HG03139 (cell line): Measurements from ENCODE around the gene IFFO2.
"Not testable (repeated sequence)": the region's sequence is repeated elsewhere in the genome, so short reads cannot be mapped to it uniquely, and the experiment has no call there.

Source experiments
- ATAC-seq: cut with Tn5 transposase; IDR thresholded peaks from one replicate; pipeline ENCODE4 v1.9.1; 2021; ENCODE audit not compliant: unreplicated experiment

The IFFO2 gene

DNA sequence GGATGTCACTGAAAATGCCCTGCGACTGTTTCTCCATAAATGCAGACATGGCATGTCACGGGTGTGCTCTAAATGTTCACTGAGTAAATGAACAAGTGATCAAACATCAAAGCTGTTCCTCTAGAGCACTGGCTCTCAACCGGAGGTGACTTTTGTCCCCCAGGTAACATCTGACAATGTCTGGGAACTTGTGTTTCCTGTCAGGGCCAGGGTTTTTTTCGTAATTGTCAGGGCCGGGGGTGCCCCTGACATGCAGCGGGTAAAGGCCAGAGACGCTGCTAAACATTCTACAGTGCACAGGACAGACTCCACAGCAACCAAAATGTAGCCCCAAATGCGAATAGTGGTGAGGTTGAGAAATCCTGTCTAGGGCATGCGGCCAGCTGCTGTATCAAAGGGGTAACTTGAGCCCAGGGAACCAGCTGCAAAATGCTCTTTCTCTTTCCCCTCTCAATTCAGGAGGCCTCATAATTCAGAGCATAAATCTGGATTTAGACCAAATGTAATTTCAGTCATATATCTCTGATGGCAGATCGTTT, 56.1 kb downstream of the IFFO2 start:
- no peak for ATAC-seq

DNA sequence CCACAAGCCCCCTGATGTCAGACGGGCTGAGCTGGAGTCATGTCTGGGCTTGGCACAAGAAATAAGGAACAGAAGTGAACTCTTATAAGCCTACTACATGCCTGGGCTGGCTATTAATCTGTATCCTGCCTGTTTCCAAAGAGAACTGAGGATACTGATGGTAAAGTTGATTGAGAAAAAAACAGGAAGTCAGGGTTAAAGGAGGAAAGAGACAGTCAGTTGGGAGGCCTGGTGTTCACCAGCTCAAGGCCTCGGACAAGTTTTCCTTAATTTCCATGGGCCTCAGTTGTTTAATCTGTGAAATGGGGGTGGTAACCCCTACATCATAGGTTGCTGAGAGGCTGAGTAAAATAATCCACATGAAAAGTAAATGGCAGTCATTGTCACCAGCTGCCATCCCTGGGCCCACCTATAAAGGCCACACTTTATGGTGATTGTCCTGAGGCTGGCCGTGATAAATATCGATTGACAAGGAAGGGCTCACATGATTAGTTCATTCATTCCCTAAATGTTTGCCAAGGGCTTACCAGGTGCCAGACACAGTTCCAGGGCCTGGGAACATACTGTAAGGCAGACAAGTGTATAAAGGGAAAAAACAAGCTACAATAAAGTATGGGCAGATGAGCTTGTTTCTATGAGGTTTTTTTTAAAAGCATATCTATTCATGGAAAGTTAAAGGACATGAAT, 57.0 kb downstream of the IFFO2 start:
- ATAC-seq, result no peak

GRCh38 chr1:18898567-18898966, 57.9 kb downstream of the IFFO2 start:
- ATAC-seq, result no peak

DNA sequence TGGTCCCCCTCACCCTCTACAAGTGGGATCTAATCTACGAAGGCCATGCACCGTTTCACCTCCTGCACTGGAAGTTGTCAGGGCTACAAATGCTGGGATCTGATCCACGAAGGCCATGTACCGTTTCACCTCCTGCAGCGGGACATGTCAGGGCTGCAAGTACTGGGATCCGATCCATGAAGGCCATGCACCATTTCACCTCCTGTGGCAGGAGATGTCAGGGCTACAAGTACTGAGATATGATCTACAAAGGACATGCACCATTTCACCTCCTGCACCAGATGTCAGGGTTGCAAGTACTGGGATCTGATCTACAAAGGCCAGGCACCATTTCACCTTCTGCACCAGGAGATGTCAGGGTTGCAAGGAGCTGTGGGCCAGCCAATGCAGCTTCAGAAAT, 61.2 kb downstream of the IFFO2 start:
- ATAC-seq, result no peak

GRCh38 chr1:18893120-18893519, 63.4 kb downstream of the IFFO2 start:
- no peak for ATAC-seq

DNA sequence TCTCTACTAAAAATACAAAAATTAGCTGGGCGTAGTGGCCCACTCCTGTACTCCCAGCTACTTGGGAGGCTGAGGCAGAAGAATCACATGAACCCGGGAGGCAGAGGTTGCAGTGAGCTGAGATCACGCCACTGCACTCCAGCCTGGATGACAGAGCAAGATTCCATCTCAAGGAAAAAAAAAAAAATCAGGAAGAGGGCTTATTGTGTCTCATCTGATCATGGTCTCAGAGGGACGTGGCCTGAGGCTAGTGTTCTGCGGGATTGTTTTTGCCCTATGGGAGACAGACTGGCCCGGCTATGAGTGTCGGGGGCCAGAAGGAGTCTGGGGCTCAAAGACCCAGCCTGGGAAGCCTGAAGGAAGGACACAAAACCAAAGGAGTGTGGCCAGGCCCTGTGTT, 64.6 kb downstream of the IFFO2 start:
- ATAC-seq, result not testable (repeated sequence)

- no peak for ATAC-seq
Measured at GRCh38 chr1:18891426-18891780, 65.1 kb downstream of the IFFO2 start.

- no peak for ATAC-seq
Measured at GRCh38 chr1:18890706-18891425, 65.6 kb downstream of the IFFO2 start.

GRCh38 chr1:18886003-18886335, 70.5 kb downstream of the IFFO2 start:
- no peak for ATAC-seq

GRCh38 chr1:18885311-18886002, 71.0 kb downstream of the IFFO2 start:
- ATAC-seq, result no peak

- no peak for ATAC-seq
Measured at GRCh38 chr1:18884727-18885126, 71.7 kb downstream of the IFFO2 start.

- no peak for ATAC-seq
Measured at GRCh38 chr1:18884419-18884717, 72.1 kb downstream of the IFFO2 start.

- no peak for ATAC-seq
Measured at GRCh38 chr1:18883636-18884418, 72.6 kb downstream of the IFFO2 start.

DNA sequence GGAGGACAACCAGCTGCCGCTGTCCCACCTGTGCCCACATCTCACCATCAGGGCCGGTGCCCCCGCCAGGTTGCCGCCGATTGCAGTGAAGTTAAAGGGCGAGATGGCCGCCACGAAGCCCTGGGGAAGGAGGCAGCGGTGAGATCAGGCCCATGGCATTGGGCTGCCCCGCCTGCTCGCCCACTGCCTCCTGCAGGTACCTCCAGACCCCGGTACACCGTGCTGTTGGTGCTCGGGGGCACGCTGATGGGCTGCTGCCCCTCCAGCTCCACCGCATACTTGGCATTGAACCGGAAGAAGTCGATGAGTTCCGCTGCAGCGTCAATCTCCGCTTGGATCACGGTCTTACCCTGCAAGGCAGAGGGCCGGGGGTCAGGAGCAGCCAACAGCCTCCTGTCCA, 73.4 kb downstream of the IFFO2 start:
- no peak for ATAC-seq

- no peak for ATAC-seq
Measured at GRCh38 chr1:18882486-18882885, 74.0 kb downstream of the IFFO2 start.

- ATAC-seq, result no peak
Measured at GRCh38 chr1:18881642-18882431, 74.6 kb downstream of the IFFO2 start.

DNA sequence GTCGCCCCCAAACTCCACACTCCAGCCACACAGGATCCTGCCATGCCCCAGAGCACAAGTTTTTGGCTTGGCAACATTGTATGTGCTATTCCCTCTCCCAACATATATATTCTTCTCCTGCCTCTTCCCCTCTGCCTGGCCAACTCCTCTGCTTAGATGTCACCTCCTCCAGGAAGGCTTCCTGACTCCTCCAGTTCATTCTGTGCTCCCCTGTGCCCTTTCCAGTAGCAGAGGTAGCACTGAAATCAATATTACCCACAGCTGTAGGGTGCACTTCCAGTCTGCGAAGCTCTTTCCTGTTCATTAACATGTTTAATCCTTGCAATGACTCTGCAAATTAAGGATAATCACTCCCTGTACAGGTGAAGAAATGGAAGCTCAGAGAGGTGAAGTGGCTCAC, 75.3 kb downstream of the IFFO2 start:
- ATAC-seq, result no peak

- ATAC-seq, result no peak
Measured at GRCh38 chr1:18880585-18880984, 75.9 kb downstream of the IFFO2 start.

DNA sequence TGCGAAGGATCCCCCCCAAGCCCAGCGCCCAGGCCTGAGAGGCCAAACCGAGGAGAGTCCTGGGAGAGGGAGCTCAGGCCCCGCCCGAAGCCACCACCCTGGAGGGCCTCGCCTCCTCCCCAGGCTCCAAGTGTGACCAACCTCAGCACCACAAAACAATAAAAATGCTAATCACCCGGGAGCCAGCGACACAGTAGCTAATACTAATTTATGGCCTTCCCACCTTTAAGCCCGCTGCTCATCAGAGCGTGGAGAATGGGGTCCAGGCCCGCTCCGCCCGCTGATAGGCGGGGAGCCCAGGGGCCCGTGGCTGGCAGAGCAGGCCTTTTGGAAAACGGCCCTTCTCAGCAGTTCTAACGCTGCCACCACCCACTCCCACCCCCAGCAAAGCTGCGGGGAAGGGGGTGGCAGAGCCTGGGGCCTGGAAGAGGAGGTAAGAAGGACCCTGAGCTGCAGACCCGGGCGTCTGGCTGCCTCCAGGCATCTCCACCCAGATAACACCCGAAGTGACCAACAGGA, 76.6 kb downstream of the IFFO2 start:
- ATAC-seq, result no peak

DNA sequence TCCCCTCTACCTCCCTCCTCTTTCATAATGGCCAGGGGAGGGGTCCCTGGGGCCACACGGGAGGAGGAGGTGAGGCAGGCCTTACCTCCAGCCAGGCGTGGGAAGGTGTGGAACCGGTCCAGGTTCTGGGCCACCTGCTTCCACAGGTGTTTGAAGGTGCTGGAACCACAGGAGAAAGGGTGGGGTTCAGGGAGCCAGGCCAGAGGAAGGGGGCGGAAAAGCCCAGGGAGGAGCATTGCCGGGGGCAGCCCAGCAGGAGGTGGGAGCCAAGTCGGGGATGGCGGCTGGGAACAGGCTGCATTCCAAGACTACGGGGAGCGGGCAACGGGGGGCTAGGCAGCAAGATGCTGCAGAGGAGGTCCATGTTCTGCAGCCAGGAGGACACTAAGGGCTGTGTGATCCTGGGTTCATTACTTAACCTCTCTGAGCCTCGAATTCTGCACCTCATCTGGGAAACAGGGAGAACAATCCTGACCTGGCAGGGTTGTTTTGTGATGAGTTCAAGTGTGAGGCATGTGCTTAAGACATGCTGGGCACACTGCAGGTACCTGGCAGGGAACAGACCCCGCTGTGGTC, 77.2 kb downstream of the IFFO2 start:
- no peak for ATAC-seq
